ENCODE measurements around the gene SLC6A12.
"Not testable (repeated sequence)": the region's sequence is repeated elsewhere in the genome, so short reads cannot be mapped to it uniquely, and the experiment has no call there.

SLC6A12 gene

GRCh38 chr12:235967-236366 is 22.0 kb upstream of the SLC6A12 start:
- not testable (repeated sequence) for DNase-seq (ENCODE audit: low read depth in 4 of 4, low spot score in 1 of 4)

- DNase-seq (ENCODE audit: low read depth in 4 of 4, low spot score in 1 of 4): no peak
These were observed 21.0 kb upstream of the SLC6A12 start for GRCh38 chr12:234891-235415.

GRCh38 chr12:234019-234418 is 20.1 kb upstream of the SLC6A12 start:
- DNase-seq (ENCODE audit: low read depth in 4 of 4, low spot score in 1 of 4): no peak

- DNase-seq (ENCODE audit: low read depth in 4 of 4, low spot score in 1 of 4): no peak
These were observed 19.6 kb upstream of the SLC6A12 start for GRCh38 chr12:233615-233968.

GRCh38 chr12:232731-233614 is 19.0 kb upstream of the SLC6A12 start:
- DNase-seq (ENCODE audit: low read depth in 4 of 4, low spot score in 1 of 4): no peak

- DNase-seq (ENCODE audit: low read depth in 4 of 4, low spot score in 1 of 4): no peak
These were observed 17.1 kb upstream of the SLC6A12 start for GRCh38 chr12:230925-231671.

- no peak for DNase-seq (ENCODE audit: low read depth in 4 of 4, low spot score in 1 of 4)
These were observed 15.7 kb upstream of the SLC6A12 start for GRCh38 chr12:229441-230191.

GRCh38 chr12:228846-229200 is 14.9 kb upstream of the SLC6A12 start:
- no peak for DNase-seq (ENCODE audit: low read depth in 4 of 4, low spot score in 1 of 4)

- no peak for DNase-seq (ENCODE audit: low read depth in 4 of 4, low spot score in 1 of 4)
These were observed 14.2 kb upstream of the SLC6A12 start for GRCh38 chr12:227923-228845.

- DNase-seq (ENCODE audit: low read depth in 4 of 4, low spot score in 1 of 4): no peak
These were observed 13.4 kb upstream of the SLC6A12 start for GRCh38 chr12:227286-227915.

- DNase-seq (ENCODE audit: low read depth in 4 of 4, low spot score in 1 of 4): no peak
These were observed 12.4 kb upstream of the SLC6A12 start for GRCh38 chr12:226401-226800.

- no peak for DNase-seq (ENCODE audit: low read depth in 4 of 4, low spot score in 1 of 4)
These were observed 11.1 kb upstream of the SLC6A12 start for GRCh38 chr12:225012-225411.

- no peak for DNase-seq (ENCODE audit: low read depth in 4 of 4, low spot score in 1 of 4)
These were observed 10.4 kb upstream of the SLC6A12 start for GRCh38 chr12:224330-224729.

GRCh38 chr12:223841-224240 is 9.9 kb upstream of the SLC6A12 start:
- DNase-seq (ENCODE audit: low read depth in 4 of 4, low spot score in 1 of 4): no peak

- DNase-seq (ENCODE audit: low read depth in 4 of 4, low spot score in 1 of 4): no peak
These were observed 7.8 kb upstream of the SLC6A12 start for GRCh38 chr12:221736-222135.

- no peak for DNase-seq (ENCODE audit: low read depth in 4 of 4, low spot score in 1 of 4)
These were observed 7.1 kb upstream of the SLC6A12 start for GRCh38 chr12:220946-221550.

- DNase-seq (ENCODE audit: low read depth in 4 of 4, low spot score in 1 of 4): no peak
These were observed 6.5 kb upstream of the SLC6A12 start for GRCh38 chr12:220491-220890.

- DNase-seq (ENCODE audit: low read depth in 4 of 4, low spot score in 1 of 4): peak in 3 of 4 experiments; percentile 5 to 45 (median 22)
These were observed 6.0 kb upstream of the SLC6A12 start for GRCh38 chr12:219891-220352.
